Islet of Langerhans (tissue), 1 donor: ENCODE data around the gene COL20A1.

Experiments
- FAIRE-seq: peaks from one replicate; lab custom pipeline; 2011; peaks lifted over from hg19 to GRCh38; lab: Jason Lieb, UNC

COL20A1 gene

GRCh38 chr20:63350597-63351325 lies 57.8 kb downstream of the COL20A1 start:
- FAIRE-seq = no peak

GRCh38 chr20:63351326-63351700 lies 58.3 kb downstream of the COL20A1 start:
- FAIRE-seq = no peak

GRCh38 chr20:63351811-63352591 lies 59.0 kb downstream of the COL20A1 start:
- no peak for FAIRE-seq

- FAIRE-seq = no peak
Measured at GRCh38 chr20:63352811-63353221, 59.8 kb downstream of the COL20A1 start.

- FAIRE-seq = no peak
Measured at GRCh38 chr20:63354636-63355350, 61.8 kb downstream of the COL20A1 start.

GRCh38 chr20:63355781-63356295 lies 62.9 kb downstream of the COL20A1 start:
- no peak for FAIRE-seq

- no peak for FAIRE-seq
Measured at GRCh38 chr20:63356511-63356910, 63.5 kb downstream of the COL20A1 start.

GRCh38 chr20:63356931-63357879 lies 64.2 kb downstream of the COL20A1 start:
- FAIRE-seq = no peak

- FAIRE-seq = no peak
Measured at GRCh38 chr20:63357921-63358905, 65.2 kb downstream of the COL20A1 start.

- no peak for FAIRE-seq
Measured at GRCh38 chr20:63359164-63359934, 66.4 kb downstream of the COL20A1 start.

- no peak for FAIRE-seq
Measured at GRCh38 chr20:63359937-63360849, 67.2 kb downstream of the COL20A1 start.

- no peak for FAIRE-seq
Measured at GRCh38 chr20:63360850-63361518, 68.0 kb downstream of the COL20A1 start, which contains the start of gene CHRNA4. CHRNA4 (minus strand) TSS chr20:63361349; CDS start chr20:63361165, 184 bp downstream.

- no peak for FAIRE-seq
Measured at GRCh38 chr20:63361519-63362435, 68.8 kb downstream of the COL20A1 start.

- FAIRE-seq = no peak
Measured at GRCh38 chr20:63362436-63363009, 69.5 kb downstream of the COL20A1 start.

GRCh38 chr20:63363013-63363957 lies 70.3 kb downstream of the COL20A1 start:
- no peak for FAIRE-seq
